Stimulated activated naive CD8-positive, alpha-beta T cell treated with anti-CD3 and anti-CD28 coated beads, Interleukin-15, Interleukin-2, amounts not matched to agents 100 U/mL and 50 U/mL, for 24 hours (primary cell): ENCODE data around the gene PLPP3.

Source experiments
- ATAC-seq: fragments of 150-1000 bp; cut with Tn5 transposase; one replicate; pipeline ENCODE4 v1.10.0; 2021
- DNase-seq: peaks from one replicate; pipeline ENCODE4 v3.0.0; 2021

The PLPP3 gene

DNA sequence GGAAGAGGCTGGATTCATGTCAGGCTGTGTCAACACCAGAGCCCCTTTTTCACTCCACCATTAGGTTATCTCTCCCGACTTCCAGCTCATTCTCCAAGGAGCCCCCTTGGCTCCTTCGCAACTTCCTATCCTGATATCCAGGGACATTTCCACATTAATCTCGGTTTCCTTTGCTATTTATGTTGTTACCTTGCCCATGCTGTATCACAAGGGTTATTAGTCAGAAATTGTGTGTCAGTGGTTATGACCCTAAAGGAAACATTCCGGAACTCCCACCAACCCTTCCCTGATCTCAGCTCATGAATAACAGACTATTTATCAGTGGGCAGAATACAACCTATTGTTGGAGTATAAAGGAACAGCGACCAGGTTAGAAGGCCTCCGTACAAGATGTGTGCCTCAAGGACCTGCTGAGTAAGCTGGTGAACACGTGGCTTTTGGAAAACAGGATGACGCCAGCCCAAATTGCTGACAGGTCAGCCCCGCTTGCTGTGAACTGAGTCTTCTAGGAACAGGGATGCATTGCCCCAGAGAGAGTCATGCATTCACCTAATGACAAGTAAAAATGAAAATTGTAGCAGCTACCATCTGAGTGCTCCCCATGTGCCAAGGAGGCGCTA is 121.5 kb downstream of the PLPP3 start:
- ATAC-seq: no peak
- DNase-seq: no peak

DNA sequence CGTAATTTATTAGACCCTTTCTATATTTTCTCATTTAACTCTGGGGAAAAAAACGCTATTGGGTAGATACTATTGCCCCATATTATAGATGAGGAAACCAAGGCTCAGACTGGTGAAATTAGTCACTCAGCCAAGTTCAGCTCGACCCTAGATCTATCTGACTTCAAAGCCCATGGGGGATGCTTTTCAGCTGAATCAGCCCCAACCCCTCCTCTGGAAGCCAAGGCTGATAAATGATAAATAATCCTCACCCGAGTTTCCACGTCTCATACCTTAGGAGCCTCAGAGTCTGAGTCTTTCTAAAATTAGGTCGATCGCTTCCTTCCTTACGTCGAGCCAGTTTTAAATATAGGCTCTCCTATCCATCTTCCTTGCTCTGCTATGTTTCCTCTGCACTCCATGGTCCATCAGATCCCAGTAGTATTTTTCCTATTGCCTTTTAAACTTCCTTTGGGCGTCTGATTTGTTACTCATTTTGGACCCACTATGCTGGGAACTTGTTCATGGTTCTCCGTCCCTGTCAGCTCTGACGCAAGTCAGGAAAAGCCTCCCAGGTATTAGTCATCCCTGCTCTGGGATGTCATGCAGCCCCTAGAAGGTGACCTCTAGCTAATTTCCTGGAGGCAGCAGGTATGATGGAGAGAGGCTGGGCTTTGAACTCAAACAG is 122.8 kb downstream of the PLPP3 start:
- no peak for DNase-seq
- no peak for ATAC-seq

DNA sequence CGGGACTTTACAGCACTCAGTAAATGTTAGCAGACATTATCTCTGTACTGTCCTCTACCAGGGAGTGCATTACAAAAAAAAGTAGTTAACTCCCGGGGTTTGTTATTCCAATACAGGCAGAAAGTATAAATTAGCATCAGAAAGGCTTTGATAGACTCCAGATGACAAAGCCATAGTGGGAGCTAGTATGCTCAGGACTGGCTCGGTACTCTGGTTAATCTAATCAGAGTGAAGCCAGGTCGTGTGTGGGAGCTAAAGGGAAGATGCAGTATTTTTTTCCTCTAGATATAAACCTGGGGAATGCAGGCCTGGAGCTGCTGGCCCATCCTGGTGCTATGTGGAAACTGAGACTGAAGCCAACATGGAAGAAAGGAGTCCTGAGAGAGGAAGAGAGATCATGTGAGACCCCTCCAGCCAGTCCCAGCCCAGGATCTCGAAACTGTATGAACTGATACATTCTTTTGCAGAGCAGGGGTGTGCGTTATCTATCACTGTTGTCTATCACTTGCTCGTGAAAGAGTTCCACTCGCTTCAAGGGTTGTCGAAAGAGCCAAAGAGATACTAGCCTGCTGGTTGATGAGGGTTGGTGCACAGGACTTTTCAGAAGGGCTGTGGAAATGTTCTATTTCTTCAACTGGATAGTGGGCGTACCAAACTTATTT is 125.8 kb downstream of the PLPP3 start:
- DNase-seq (no peak), ATAC-seq (no peak)

DNA sequence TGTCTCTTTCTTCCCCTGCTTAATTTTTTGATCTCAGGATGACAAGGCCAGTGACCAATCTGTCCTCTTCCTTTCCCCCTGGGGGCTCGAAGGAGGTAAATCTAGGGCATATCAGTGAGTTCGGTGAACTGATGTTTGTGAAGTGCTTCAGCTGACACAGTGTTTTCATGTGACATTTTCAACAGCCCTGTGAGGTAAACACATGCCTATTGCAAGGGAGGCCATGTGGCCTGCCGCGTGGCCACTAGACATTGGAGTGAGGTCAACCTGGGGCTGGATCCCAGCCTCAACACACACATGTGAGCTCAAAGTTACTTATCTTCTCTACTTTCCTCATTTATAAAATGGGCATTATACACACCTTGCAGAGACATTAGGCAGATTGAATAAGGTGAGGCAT is 126.3 kb downstream of the PLPP3 start:
- ATAC-seq (no peak), DNase-seq (no peak)

DNA sequence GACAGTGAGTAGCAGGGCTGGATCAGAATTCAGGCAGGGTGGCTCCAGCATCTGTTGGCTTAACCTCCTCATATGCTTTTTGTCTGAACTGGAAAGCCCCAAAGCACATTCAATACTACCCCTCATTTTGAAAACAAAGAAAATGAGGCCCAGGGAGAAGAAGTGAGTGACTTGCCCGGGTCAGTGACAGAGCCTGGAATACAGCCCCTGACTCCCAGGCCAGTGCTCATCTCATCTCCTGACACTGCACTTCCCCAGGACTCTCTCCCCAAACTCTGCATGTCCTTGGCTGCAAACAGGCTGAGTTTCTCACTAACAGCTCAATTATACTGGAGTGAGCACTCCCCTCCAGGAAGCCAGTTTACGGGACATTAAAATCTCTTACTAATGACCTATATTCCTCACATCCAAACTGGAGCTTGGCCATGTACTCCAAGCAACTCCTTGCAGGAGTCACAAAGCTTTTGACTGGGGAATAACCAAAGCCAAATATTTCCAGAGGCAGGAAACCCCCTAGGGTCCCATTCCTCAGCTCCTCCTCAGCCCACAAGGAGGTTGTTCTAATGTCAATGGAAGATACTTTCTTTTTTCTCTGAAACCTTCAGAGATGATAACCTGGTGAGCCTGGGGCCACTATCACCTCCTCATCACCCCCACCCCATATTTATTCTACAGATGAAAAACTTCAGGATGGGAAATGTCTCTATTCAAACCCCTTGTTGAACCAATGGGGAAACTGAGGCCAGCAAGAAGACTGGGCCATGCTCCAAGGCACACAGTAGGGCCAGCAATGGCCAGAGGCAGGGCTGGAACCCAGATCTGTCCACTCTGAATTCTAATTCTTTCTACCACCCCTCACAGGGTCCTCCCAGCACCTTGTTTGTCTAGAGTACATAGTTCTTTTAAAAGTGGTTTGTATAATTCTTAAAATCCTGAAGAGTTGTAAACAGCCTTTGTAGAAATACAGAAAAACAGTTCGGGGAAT is 127.0 kb downstream of the PLPP3 start:
- ATAC-seq (no peak), DNase-seq (no peak)

DNA sequence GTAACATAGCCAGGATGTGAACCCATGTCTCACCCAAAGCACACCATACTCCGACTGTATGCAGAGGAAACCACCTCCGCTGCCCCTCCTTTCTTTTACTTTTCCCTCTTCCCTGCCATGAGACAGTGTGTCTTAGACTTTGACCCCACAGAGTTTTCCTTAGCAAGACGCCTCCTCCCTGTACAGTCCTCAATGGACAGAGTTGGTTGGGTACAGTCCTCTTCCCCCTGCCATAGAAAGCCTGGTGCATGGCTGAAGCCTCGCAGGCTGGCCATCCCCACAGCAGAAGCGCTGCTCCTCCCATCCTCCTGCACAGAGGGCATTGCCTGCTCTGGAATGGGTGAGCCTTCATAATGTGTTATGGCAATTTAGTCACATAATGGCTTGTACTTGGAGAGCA is 127.9 kb downstream of the PLPP3 start:
- no peak for DNase-seq
- ATAC-seq: peak; percentile 30

DNA sequence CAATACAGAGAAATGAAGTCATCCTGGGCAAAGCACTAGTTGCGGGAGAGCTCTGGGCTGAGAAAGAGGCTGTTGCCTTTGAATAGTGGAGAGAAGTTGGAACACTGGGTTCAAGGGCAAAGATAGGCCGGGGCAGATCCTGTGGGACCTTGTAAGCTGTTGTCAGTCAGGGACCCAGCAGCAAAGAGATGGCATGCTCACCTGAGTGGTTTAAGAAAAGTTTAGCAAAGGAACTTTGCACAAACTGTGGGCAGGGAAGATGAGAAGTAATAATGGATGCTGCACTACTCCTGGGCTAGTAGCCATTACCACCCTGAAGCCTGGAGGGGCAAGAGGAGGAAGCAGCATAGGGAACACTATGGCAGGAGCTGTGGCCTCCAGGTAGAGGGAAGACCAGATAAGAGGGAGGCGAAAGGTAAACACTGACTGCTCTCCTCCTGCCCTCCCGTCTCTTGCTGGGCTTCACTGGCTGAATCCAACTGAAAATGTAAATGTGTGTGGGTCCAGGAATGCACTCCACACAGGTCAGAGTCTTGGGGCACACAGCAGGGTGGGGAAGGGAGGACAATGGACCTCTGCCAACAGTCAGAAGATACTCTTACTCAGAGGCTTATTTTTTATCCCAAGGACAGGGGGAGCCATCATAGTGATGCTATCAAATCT is 129.2 kb downstream of the PLPP3 start:
- ATAC-seq (no peak), DNase-seq (no peak)

DNA sequence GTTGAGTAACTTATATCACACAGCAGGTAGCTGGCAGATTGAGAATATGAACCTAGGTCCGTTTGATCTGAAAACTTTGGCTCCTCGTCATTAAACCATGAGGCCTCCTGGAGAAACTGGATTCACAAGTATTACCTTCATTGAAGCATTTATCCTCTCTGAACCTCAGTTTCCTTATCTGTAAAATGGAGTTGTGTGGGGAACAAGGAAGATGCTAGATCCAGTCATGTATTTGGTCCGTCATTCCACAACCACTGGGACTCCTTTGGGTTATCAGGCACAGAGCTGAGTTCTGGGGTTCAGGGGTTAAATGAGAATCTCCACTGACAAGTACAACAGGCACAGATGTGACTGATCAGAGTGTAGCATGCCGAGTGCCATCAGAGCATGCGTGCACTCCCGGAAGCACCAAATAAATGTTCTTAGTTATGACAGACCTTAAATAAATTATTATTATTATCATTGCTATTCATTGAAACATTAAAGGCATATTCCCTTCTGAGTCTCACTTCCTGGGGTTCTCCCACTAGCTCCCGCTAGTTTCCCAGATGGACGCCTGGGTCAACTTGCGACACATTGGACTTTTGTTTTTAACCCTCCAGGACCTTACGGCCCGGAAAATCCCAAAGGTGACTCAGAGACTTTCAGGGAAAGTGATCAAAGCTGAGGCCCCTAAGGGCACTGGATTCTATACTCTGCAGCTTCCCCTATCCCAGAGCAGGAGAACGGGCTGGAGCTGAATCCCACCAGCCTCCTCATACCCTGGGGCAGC is 130.6 kb downstream of the PLPP3 start:
- ATAC-seq (no peak), DNase-seq (no peak)

DNA sequence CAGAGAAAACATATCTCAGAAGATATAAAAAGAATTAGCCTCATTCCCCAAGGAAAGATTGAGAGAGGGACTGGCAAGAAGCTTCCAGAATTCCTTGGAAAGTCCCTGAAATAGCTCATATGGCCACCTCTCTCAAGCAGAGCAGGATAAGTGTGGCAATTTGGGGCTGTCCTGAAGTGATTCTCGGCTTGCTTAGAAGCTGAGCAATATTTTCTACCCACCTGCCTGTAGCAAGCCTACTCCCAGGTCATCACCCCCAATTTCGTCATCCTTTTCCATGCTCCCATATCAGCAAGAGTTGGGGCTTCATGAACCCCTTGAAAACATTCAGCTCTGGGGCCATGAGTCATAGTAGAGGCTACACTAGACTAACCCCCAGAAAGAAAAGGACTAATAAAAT is 131.5 kb downstream of the PLPP3 start:
- ATAC-seq (no peak), DNase-seq (no peak)

DNA sequence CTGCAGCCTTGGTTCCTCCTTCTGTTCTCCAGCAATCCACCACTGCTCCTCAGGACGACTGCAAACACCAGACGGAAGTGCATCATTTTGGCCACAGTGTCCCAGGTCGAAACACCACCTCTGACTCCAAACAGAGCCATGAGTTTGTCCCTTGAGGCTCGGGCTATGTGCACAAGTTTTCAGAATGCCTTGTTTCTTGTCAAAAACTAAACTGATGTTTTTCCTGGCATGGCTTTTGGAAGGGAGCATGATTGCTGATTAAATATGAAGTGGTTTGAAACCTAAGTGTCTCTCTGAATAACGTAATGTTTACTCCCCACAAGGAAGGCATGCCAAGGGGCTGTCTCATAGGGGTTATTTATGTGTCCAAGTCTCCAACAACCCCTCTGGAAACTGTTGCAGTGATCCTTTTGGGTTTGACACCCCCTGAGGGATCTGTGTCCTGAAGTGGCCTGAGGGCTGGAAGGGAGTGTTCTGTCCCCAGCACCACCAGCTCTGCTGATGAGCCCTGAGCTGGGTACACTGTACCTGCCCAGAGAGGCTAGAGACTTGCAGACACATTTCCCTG is 132.7 kb downstream of the PLPP3 start:
- no peak for DNase-seq
- no peak for ATAC-seq

DNA sequence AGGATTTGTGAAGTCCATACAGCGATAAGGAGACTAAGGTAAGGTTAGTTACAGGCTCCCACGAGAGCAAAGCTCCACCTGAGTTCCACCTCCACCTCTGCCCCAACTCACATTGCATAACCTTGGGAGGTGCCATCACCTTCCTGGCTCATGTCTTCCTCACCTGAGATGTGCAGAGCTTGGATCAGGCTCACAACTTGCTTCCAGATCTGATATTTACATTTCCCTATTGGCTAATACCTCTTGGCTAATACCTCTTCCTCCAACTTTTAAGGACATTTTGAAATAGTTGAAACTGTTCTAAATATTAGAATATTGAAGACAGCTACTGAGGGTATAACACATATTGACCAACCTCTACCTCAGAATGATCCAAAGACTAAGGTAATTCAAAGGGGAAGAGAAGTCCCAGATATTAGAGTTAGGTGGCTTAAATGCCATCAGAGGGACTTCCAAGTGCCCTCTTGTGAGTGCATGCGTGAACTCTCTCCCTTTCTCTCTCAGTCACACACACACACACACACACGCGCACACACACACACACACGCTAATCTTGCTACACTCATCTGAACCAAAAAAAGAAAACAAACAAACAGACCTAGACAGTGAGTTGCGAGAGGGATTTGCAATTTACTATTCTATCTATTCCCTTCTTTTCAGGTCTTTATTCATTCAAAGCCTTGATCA is 134.3 kb downstream of the PLPP3 start:
- ATAC-seq (no peak), DNase-seq (no peak)
